Measurements from ENCODE around the gene ANO1. TPM values are rescaled to one million over a fixed set of nuclear protein-coding genes. Genes with fewer than 3 reads are reported as not detected.

The ANO1 gene
- total and polyA plus RNA-seq, 4 donors = 7.8 to 64.8 (median 32.2) TPM

GRCh38 chr11:70029861-70030380 lies 48.2 kb upstream of the ANO1 start:
- H3K9ac ChIP-seq (ENCODE audit: low read depth in 1 of 2, low read length in 2 of 2) = no peak overlapping the region
- no peak for DNase-seq (ENCODE audit: low spot score)
- H3K4me3 ChIP-seq (ENCODE audit: low read depth in 1 of 3, low read length in 3 of 3) = no peak overlapping the region
- H3K27ac ChIP-seq (ENCODE audit: low read depth in 1 of 2, low read length in 2 of 2) = peak overlapping the region; percentile 58 to 73
- TF ChIP-seq MAX (IDR thresholded peaks at IDR 0.05) (no peak), RXRA (IDR thresholded peaks at IDR 0.05) (no peak), FOXA1 (IDR thresholded peaks at IDR 0.05) (no peak), GABPA (IDR thresholded peaks at IDR 0.05 in 1 of 2, conservative IDR thresholded peaks at IDR 0.05 in 1 of 2) (no peak), FOXA2 (IDR thresholded peaks at IDR 0.05) (no peak), JUND (IDR thresholded peaks at IDR 0.05) (no peak), RAD21 (IDR thresholded peaks at IDR 0.05) (no peak), ZBTB33 (IDR thresholded peaks at IDR 0.05) (no peak), EGR1 (IDR thresholded peaks at IDR 0.05; ENCODE audit: low read depth in 2 of 2) (no peak), CTCF (IDR thresholded peaks at IDR 0.05; ENCODE audit: low read depth, low read length, missing input control) (no peak), HNF4A (conservative IDR thresholded peaks at IDR 0.05) (no peak), SP1 (IDR thresholded peaks at IDR 0.05) (no peak)
- peaks cover 0 to 4% (median 0%) of the 10 kb centered on the region in 4 donors for H3K36me3 ChIP-seq (ENCODE audit: control insufficient read depth in 4 of 4, insufficient read depth in 3 of 4, low read depth in 1 of 4, low read length in 3 of 4)
- H3K9me3 ChIP-seq (ENCODE audit: control insufficient read depth in 4 of 4, low read length in 3 of 4) = no peaks in the 10 kb centered on the region
- WGBS = 90% methylated on average over 9 of the region's 9 CpGs
- peaks cover 16 to 53% (median 37%) of the 10 kb centered on the region in 4 donors for H3K4me1 ChIP-seq (ENCODE audit: control insufficient read depth in 4 of 4, insufficient read depth in 4 of 4, low read length in 3 of 4)
- H3K27me3 ChIP-seq (ENCODE audit: control insufficient read depth in 4 of 4, insufficient read depth in 4 of 4, low read length in 3 of 4) = no peaks in the 10 kb centered on the region

- H3K4me1 ChIP-seq (ENCODE audit: control insufficient read depth in 4 of 4, insufficient read depth in 4 of 4, low read length in 3 of 4) = peaks cover 16 to 56% (median 39%) of the 10 kb centered on the region in 4 donors
- H3K27me3 ChIP-seq (ENCODE audit: control insufficient read depth in 4 of 4, insufficient read depth in 4 of 4, low read length in 3 of 4) = no peaks in the 10 kb centered on the region
- no peak overlapping the region for H3K9ac ChIP-seq (ENCODE audit: low read depth in 1 of 2, low read length in 2 of 2)
- no peak for DNase-seq (ENCODE audit: low spot score)
- no peaks in the 10 kb centered on the region for H3K9me3 ChIP-seq (ENCODE audit: control insufficient read depth in 4 of 4, low read length in 3 of 4)
- H3K27ac ChIP-seq (ENCODE audit: low read depth in 1 of 2, low read length in 2 of 2) = no peak overlapping the region
- H3K4me3 ChIP-seq (ENCODE audit: low read depth in 1 of 3, low read length in 3 of 3) = no peak overlapping the region
- H3K36me3 ChIP-seq (ENCODE audit: control insufficient read depth in 4 of 4, insufficient read depth in 3 of 4, low read depth in 1 of 4, low read length in 3 of 4) = peaks cover 0 to 4% (median 0%) of the 10 kb centered on the region in 4 donors
- 97% methylated on average over 7 of the region's 7 CpGs for WGBS
- no peak for TF ChIP-seq ATF3 (IDR thresholded peaks at IDR 0.05)
These were observed 47.7 kb upstream of the ANO1 start for GRCh38 chr11:70030412-70030811.

All from liver (tissue), 9 donors.